Right kidney (tissue), 9 donors: ENCODE results near the gene RAB40AL.
"Not testable (repeated sequence)": the region's sequence is repeated elsewhere in the genome, so short reads cannot be mapped to it uniquely, and the experiment has no call there.

Experiments used
- DNase-seq: peaks from one replicate; pipeline ENCODE4 v3.0.0-alpha.2; 2016
- long read RNA-seq, 8 donors: transcript quantifications; one replicate each; lab custom pipeline, GENCODE V29; 2026

The RAB40AL gene, protein sequence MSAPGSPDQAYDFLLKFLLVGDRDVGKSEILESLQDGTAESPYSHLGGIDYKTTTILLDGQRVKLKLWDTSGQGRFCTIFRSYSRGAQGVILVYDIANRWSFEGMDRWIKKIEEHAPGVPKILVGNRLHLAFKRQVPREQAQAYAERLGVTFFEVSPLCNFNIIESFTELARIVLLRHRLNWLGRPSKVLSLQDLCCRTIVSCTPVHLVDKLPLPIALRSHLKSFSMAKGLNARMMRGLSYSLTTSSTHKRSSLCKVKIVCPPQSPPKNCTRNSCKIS
- long read RNA-seq, donor 1, partial matches to known transcripts = 0 of 1 reads
- long read RNA-seq, donor 1, other reads (novel, unspliced or antisense) = 0 of 1 reads
- long read RNA-seq, donor 2 = 0 reads
- long read RNA-seq, donor 3 = 0 reads
- long read RNA-seq, donor 4 = 0 reads
- long read RNA-seq, donor 5 = 0 reads
- long read RNA-seq, donor 6 = 0 reads
- long read RNA-seq, donor 7 = 0 reads
- long read RNA-seq, donor 8, partial matches to known transcripts = 0 of 2 reads
- long read RNA-seq, donor 8, other reads (novel, unspliced or antisense) = 0 of 2 reads

DNA sequence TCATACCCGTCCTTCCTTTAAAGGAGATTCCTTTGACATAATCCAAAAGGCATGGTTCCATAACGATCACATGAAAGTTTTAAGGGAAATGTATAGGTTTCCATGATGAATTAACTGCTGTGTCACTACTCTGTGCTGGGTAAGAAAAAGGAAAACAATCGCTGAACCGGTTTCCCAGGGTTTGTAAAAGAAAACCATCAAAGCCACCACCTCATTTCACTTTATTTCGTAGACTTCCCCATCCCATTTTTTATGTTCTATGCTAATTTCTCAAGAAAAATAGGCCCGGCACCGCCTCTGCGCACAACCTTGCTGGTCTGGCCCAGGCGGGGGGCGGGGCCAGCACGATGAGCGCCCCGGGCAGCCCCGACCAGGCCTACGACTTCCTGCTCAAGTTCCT is at the start of gene RAB40AL:
RAB40AL (plus strand) TSS at position 301 of the 400 bp plus-strand sequence; CDS start at position 348, 47 bp downstream.
- DNase-seq = not testable (repeated sequence)

DNA sequence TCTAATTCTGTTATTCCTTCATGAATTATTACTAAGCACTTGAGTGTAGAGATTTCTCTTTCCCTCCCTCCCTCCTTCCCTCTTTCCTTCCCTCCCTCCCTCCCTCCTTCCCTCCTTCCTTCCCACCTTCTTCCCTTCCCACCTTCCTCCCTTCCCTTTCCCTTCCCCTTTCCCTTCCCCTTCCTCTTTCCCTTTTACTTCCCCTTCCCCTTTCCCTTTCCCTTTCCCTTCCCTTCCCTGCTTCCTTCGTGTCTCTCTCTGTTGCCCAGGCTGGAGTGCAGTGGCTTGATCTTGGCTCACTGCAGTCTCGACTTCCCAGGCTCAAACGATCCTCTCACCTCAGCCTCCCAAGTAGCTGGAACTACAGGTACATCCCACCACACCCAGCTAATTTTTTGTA is 49.4 kb upstream of the RAB40AL start:
- no peak for DNase-seq

DNA sequence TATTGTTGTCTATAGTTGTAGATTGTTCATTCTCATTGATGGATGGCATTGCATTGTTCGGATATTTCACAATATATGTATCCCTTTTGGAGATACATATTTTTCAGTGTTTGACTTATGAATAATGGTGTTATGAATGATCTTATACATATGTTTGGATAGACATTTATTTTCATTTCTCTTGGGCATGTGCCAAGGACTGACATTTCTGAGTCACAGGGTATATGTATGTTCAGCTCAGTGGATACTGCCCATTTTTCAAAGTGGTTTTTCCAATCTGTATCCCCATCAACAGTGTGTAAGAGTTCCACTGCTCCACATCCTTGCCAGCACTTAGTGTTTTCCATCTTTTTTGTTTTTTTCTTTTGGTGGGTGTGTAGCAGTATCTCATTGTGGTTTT is 45.0 kb upstream of the RAB40AL start:
- no peak for DNase-seq

DNA sequence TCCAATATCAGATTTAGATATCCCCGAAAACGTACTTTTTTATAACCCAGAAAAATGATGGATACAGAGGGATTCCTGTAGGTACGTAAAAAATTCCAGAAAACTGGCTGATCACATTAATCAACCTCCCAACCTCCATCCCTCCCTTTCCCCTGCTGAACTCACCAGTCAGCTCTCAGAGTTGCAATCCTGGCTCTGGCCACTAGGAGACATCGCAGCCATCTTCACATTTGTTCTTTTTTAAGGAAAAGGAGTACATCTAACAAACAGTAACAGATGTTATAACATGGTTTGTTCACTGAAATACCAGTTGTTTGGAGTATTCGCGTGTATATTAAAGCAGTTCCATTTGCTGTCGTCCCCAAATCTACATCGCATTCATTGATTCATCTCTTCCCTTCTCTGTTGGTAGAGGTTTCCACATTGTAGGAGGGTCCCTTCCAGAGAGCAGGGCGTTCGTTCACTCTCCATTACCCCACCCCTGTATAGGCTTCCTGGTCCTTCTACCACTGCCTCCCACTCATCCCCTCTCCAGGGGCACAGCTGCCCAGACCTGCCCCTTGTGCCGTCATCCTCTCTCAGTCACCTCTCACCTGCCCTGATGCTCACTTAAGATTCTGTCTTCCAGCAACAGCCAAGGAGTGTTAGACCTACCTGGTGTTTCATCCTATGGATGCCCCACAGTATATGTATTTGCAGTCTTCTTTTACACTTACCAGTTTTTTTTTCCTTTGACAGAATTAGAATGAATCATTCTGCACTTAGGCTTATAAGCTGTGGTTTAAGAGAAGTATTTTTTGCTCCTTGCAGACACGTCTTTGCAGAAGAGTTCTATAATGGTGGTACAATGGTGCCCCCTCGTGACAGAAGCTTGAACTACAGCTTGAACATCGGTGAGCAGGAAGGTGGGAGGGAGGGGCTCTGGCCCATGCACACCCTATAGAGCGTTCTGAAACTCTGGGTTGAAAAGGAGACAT is 36.8 kb upstream of the RAB40AL start:
- DNase-seq = peak; percentile 13

DNA sequence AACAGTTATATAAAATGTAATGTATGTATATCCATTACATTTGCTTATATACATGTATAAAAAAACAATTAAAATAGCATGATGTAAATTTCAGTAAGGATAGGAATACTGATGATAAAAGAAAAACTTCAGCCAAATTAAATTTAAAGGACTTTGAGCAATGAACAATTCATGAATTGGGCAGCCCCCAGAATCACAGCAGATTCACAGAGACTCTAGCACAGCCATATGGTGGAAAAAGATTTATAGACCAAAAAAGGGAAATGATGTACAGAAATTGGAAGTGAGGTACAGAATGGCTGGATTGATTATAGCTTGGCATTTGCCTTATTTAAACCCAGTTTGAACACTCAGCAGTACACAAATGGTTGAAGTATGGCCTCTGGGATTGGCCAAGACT is 34.7 kb upstream of the RAB40AL start:
- DNase-seq = no peak

DNA sequence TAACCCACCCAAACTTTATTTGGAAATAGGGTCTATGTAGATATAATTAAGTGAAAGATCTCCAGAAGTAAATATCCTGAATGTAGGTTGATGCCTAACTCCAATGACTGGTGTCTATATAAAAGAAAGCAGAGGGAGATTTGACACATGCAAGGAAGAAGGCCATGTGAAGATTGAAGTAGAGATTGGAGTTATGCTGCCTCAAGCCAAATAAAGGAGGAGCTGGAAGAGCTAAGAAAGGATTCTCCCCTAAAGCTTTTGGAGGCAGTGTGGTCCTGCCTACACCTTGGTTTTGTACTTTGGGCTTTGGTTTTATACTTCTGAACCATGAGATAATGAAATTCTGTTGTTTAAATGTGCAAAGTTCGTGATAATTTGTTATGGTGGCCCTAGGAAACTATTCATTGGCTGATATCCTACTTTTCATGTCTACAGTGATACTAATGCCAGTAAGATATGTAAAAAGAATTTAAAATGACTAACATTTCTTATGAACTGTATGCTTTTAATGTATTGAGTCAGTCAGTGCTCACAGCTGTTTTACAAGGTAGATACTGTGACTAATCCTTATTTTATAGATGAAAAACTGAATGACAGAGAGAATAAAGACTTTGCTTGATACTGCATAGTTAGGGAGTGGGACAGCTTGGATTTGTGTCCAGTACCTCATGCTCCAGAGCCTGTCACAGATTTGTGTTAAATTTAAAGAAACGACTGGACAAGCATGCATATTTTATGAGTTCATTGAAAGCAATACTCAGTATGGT is 5.9 kb upstream of the RAB40AL start:
- no peak for DNase-seq

DNA sequence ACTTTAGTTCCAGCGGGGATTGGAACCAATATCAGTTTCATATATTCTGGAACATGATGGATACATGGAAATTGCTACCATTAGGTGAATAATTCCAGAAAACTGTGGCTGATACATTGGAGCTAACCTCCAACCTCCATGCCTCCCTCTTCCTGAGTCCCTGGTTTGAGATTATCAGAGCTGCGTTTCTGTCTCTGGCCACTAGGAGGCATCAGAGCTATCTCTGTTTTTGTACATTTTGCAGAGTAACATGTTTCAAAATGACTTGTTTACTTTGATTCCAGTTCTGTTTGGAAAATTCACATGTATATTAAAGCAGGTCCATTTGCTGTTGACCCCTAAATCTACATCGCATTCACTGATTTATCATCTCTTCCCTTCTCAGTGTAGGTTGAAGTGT is 2.4 kb upstream of the RAB40AL start:
- no peak for DNase-seq

DNA sequence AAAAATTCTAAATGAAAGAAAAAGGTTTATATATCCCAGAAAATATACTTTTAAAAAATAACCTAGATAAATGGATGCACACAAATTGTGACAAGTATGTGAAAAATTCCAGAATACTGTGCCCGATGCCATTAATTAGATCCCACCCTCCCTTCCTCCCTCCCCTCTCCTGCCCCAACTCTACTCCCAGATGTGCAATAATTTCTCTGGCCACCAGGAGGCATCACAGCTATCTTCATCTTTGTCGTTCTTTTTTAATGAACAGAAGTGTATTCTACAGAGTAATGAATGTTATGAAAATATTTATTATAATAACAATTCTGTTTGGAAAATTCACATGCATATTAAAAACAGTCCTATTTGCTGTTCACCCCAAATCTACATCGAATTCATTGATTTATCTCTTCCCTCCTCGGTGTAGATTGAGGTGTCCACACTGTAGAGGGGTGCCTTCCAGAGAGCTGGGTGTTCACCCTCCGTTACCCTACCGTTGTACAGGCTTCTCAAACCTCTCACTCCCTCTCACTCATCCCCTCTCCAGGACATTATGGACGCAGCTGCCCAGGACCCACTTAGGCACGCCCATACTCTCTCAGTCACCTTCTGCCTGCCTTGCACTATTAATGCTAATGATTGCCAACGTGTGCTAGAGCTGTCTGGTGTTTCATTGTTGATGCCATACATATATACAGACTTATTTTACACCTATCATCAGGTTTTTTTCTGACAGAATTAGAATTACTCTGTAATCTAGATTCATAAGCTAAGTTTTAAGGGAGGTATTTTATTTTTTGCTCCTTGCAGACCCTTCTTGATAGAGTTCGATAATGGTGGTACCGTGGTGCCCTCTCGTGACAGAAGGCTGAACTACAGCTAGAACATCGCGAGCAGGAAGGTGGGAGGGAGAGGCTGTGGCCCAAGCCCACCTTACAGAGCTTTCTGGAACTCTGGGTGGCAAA is 14.1 kb downstream of the RAB40AL start:
- DNase-seq = peak; percentile 35

DNA sequence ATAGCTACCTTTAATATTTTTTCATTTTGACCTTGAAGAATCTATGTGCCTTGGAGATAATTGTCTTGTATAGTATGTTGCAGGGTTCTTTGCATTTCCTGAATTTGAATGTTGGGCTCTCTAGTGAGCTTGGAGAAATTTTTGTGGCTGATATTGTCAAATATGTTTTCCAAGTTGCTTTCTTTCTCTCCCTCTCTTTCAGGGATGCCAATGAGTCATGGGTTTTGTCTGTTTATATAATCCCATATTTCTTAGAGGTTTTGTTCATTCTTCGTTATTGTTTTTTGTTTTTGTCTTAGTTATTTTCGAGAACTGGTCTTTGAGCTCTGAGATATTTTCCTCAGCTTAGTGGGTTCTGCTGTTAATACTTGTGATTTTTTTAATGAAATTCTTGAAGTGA is 20.7 kb downstream of the RAB40AL start:
- no peak for DNase-seq

DNA sequence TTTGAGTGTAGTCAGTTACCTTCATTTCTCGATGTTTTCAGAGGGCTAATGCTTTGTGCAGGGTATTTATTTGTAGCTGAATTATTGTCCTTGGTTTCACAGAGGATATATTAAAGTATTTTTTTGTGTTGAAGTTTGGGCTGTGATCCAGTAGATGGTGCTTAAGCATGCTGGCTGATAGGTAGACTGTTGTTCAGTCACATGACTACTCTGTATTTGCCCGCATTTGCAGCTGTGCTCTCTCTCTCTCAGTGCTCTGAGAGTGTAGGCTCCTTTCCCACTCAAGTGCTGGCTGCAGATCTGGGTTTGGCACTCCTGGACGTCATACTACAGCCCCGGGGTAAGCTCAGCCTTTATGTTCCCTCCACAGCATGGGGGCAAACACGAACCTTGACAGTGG is 21.7 kb downstream of the RAB40AL start:
- DNase-seq = no peak

DNA sequence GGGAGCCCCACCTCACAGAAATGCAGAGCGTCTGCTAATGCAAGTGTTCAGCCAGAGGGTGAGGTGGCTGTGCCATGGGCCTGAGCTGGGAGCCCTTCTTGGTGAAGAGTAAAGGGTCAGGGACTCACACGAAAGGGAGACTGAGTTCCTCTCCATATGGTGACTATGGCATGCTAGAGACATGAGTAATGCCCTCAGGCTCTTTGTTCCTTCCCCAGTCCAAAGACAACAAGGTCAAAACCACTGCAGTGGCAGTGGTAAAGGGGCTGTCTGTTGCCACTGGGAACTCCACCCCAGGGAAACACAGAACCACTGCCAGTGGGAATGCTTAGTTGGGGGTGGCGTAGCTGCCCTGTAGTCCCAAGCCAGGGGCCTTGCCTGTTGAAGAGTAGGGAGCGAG is 22.4 kb downstream of the RAB40AL start:
- no peak for DNase-seq

DNA sequence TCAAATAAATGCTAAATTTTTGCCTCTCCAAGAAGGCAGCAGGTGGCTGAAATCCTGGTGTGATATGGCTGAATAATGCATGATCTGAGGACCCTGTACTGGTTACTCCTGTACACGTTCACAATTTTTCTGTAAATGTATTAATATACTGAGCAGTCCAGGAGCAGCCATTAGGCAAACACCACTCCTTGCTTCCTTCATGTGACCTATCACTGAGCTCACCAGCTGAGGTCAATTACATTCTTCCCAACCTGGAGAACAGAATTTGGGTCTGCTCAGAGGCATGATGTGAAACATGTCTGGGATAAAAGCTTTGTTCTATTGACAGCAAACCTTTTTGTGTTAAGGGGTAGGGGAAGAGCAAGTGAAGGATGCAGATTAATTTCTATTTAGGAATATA is 26.9 kb downstream of the RAB40AL start:
- no peak for DNase-seq

DNA sequence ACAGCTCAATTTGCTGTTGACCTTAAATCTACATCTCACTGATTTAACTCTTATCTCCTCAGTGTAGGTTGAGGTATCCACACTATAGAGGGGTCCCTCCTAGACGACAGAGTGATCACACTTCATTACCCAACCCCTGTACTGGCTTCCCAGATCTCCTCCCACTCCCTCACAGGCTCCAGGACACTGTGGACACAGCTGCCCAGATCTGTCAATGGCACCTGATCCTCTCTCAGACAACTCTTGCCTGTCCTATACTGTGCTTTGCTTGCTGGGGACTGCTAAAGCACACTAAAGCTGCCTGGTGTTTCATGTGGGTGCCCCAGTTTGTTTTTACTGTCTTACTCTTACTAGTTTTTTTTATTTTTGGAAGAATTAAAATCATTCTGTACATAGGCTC is 27.9 kb downstream of the RAB40AL start:
- no peak for DNase-seq

DNA sequence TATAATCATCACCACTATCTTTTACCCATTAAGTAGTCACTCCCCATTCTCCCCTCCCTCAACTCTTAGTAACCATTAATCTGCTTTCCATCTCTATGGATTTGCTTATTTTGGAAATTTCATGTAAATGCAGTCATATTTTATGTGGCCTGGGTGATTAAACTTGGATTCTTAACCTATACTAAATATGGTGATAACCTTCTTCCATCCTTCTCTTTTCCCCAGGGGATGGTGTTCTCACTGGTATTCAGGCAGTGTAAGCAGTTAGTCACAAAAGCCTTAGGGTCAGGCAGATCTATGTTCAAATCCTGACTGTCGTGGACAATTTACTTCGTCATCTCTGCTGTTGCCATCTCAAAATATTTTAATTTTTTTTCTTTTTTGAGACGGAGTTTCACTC is 29.6 kb downstream of the RAB40AL start:
- no peak for DNase-seq

DNA sequence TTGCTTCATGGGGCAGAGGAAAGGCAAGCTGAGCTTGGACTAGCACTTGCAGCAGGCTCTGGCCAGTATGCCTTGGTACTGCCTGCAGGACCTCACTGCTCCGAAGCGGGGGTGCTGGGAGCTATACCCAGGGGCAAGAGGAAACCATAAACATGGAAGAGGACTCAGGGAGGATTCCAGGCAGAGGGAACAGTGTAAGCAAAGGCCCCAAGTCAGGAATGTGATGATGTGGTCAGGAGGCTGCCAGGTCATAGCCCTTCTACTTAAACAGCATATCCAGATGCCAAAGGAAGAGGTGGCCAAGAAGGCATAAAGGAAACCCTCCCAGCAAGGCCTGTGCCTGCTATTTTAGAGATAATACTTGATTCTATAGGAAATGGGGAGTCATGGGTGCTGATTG is 31.1 kb downstream of the RAB40AL start:
- DNase-seq = no peak

DNA sequence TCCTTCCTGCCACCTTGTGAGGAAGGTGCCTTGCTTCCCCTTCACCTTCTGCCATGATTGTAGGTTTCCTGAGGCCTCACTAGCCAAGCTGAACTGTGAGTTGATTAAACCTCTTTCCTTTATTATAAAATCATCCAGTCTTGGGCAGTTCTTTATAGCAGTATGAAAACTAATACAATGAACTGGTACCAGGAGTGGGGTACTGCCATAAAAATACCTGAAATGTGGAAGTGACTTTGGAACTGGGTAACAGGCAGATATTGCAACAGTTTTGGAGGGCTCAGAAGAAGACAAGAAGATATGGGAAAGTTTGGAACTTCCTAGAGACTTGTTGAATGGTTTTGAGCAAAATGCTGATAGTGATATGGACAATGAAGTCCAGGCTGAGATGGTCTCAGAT is 34.5 kb downstream of the RAB40AL start:
- DNase-seq = not testable (repeated sequence)

DNA sequence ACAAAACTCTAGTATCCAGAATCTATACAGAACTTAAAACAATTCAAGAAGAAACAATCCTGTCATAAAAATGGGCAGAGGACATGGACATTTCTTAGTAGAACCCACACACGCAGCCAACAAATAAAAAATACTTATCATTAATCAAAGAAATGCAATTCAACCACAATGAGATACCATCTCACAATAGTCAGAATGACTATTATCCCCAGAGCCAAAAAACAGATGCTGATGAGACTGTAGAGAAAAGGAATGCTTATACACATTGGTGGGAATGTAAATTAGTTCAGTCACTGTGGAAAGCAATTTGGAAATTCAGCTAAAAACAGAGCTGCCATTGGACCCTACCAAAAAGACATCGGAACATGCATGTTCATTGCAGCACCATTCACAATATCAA is 37.9 kb downstream of the RAB40AL start:
- DNase-seq = no peak

DNA sequence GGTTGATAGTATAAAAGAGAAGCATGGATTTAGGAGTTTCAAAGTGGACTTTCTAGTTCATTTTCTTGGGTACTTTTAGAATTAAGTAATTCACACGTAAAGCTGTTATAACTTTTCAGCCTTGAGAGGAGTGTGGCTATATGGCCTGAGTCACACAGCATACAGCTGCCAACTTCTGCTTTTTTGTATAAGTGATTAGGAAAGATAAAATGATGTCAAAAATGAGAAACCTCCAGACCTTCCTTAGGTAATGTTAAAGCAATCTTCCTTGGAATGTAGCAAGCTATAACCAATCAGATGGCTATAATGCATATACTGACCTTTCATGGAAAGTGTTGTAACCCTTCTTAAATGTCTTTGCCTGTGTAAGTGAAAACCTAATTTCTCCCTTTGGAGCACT is 39.2 kb downstream of the RAB40AL start:
- DNase-seq = no peak

DNA sequence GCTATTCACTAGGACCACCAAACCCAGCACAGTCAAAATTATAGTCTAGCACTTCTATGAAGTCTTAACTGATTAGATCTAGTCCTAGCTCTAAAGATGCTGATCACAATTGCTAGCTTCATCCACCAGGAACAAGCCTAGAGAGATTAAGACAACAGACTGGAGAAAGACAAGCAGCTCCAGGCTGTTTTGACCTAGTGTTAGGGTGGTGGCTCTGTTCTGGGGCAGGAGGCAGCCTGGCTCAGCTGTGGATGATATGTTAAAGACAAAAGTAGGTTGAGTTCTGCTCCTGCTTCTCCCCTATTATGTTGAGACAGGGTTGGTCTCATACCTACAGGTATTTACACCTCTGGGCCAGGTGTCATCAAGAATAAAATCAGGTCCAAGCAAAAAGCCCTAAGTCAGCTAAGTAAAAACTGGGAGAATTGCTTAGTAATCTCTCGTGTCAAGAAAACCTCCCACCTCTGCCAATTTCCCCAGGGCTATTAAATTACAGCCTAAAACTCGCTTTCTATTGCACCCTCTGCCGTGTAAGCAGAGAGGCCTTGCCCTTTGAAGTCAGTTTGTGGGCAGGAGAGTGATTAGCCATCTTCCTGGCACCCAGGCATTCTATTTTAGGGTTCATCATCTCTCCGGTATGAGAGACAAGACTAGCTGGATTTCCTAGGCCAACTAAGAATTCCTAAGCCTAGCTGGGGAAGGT is 39.9 kb downstream of the RAB40AL start:
- DNase-seq = no peak

DNA sequence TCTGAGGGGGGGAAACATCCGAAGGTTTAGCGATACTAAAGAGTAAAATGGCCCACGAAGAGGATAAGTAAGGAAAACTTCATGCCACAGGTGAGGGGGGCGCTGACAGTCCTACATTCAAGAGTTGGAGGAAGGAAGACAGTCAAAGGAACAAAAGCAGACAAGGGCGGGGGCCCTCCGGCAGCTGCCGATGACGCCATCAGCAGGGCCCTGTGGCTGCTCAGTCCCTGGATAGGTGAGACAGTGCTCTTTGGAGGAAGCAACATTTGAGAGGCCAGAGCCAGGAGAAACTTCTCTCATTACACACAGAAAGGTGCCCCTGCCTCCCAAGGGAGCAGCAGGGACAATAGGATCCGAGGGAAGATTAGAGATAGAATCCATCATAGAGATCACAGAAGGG is 41.5 kb downstream of the RAB40AL start:
- DNase-seq = no peak
